HG02981 (cell line): Measurements from ENCODE around the gene BACE2.

ENCODE experiments used
- ATAC-seq: cut with Tn5 transposase; IDR thresholded peaks from one replicate; pipeline ENCODE4 v1.9.1; 2021; ENCODE audit warnings: mild to moderate bottlenecking, moderate library complexity; ENCODE audit not compliant: unreplicated experiment

Gene BACE2

DNA sequence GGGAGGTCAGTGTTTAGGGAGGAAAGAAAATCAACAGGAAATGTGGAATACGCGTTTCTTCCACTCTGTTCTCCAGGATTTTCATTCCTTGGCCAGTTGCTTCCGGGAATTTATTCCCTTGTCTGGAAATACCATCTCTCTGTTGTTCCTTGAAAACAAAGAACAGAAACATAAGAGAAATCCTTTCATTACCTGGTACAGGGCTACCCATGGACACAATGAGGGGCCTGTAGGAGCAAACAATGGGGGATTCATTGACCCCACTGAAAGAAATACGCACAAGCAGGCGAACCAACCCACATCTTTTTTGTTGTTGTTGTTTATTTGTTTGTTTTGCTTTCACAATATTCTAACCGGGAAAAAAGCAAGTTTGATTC, 20.0 kb upstream of the BACE2 start:
- no peak for ATAC-seq

DNA sequence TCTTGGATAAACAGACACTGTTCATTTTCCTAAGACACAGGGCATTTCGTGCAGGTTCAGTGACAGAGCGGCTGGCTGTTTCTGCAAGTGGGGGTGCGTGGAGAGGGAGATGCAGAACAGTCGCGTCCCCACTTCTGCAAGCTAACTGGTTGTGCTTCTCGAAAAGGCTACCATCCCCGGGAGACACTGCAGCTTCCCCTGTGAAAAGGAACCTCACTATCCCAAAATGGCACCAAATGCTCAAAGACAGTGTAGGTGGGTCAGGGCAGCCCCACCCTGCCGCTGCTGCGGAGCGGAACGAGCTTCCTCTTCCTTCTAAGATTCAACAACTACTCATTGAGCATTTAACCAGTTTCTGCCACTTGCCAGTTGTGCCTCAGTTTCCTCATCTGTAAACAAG, 19.2 kb upstream of the BACE2 start:
- ATAC-seq, result no peak

DNA sequence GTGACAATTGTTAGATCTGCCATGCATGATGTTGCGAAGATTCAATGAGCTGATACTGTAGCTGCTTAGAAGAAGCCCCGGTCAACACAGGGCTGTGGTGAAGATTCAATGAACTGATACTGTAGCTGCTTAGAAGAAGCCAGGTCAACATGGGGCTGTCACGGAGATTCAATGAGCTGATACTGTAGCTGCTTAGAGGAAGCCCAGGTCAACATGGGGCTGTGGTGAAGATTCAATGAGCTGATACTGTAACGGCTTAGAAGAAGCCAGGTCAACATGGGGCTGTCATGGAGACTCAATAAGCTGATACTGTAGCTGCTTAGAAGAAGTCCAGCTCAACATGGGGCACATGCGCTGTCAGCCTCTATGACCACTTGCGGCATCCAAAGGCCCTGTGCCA, 18.8 kb upstream of the BACE2 start:
- ATAC-seq, result no peak

DNA sequence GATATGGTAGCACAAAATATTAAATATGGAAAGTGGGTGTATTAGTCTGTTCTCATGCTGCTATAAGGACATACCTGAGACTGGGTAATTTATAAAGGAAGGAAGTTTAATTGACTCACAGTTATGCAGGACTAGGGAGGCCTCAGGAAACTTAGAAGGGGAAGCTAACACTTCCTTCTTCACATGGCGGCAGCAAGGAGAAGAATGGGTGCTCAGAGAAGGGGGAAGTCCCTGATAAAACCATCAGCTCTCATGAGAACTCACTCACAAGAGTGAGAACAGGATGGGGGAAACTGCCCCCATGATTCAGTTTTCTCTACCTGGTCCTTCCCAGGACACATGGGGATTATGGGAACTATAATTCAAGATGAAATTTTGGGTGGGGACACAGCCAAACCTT, 15.8 kb upstream of the BACE2 start:
- ATAC-seq, result no peak

DNA sequence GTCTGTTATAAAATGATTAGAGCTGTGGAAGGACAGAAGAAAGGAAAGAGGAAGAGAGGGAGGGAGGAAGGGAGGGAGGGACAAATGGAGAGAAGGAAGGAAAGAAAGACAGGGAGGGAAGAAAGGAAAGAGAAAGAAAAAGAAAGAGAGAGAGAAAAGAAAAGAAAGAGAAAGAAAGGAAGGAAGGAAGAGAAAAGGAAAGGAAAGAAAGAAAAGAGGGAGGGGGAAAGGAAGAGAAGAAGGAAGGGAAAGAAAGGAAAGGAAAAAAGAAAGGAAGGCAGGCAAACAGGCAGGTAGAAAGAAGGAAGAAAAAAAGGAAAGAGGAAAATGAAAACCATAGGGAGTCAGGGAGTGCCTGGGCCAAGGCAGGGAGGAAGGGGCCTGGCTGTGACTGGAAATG, 14.5 kb upstream of the BACE2 start:
- ATAC-seq, result no peak

DNA sequence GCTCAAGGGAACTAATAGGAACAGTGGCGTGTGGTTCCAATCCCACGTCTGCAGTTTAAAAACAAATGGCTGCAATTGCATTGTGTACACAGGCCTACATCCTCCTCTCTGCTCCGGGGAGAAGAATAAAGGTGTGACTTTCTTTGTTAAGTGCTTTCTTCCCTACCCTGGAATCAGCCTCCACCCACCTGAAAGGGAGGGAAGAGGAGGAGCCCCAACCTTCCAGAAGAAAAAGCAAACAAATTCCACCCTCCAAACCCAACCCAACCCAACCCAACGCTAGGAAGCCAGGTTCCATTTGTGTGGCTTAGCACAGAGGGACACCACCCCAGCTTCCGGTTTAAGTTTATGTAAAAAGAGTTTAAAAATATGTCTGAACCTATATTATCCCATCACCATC, 11.8 kb upstream of the BACE2 start:
- ATAC-seq, result no peak

DNA sequence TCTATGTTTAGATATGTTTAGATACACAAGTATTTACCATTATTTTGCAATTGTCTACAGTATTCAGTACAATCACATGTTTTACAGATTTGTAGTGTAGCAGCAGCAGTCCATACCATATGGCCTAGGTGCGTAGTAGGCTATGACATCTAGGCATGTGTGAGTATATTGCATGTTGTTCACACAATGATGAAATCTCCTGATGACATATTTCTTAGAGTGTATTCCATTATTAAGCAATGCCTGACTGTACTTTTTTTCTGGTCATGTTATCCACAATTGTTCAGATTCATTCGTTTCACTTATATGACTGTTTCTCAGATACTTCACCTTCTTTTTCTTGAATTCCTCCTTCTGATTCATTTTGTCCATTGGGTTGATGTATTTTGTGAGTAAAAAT, 9.9 kb upstream of the BACE2 start:
- no peak for ATAC-seq

DNA sequence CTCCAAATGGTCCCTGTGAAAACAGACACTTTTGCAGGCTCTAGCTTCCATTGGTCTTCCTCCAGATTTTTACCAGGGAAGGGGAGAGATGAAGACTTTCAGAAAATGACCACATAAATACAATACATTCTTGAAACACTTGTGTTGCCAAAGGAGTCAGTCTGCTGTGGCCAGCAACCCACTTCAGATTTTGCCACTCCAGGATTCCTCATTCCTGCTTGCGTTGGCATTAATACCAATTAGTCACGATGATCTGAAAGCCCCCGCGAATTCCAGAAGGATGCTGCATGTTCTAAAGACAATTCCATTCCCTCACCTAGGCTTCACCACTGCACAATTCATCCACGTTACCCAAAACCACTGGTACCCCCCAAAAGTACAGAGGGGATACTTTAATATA, 7.9 kb upstream of the BACE2 start:
- ATAC-seq, result no peak

DNA sequence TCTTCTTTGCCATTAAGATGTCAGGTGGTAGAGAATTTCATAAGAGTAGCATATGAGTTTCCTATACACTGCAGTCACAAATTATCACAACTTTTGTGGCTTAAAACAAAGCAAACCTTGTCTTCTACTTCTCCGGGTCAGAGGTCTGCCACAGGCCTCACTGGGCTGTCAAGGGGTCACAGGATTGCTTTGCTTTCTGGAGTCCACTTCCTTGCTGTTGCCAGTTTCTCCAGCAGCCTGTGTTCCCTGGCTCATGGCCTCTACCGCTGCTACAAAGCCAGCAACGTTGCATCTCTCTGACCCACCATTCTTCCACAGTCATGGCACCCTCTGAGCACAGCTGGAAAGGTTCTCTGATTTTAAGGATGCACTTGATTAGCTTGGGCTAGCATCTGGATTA, 6.5 kb upstream of the BACE2 start:
- ATAC-seq, result no peak

DNA sequence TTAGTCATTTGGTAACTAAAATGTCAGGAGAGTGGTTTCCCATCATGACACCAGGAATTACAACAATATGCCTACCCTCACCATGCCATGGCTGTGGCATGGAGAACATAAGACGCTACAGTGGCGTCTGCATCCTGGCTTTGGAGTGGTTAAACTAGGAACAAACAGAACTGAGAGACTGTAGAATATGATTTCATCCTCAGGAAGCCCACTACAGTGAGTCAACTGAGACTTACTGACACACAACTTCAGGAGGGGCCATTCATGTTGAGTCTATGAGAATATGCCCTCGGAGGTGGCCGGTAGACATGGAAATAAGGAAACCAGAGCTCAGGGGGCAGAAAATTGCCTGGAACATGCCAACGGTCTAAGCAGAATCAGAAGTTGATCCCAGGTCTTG, 5.9 kb upstream of the BACE2 start:
- ATAC-seq, result no peak

DNA sequence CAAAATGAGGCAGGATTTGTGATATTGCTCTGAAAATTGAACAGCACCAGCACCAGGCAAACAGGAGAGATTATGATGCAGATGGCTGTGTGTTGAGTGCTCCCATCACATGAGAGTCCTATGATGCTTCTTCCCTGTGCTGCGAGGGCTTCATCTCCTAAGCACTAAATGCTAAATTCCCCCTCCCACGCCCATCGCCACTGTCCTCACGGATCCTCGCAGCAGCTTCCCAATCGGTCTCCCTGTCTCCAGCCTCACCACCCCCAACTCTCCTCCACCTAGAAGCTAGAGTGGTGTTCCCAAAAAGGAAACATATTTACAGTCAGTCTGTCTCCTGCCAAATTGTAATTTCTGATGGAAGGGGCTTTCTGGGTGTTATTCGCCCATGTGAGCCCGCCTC, 4.9 kb upstream of the BACE2 start:
- ATAC-seq, result no peak

DNA sequence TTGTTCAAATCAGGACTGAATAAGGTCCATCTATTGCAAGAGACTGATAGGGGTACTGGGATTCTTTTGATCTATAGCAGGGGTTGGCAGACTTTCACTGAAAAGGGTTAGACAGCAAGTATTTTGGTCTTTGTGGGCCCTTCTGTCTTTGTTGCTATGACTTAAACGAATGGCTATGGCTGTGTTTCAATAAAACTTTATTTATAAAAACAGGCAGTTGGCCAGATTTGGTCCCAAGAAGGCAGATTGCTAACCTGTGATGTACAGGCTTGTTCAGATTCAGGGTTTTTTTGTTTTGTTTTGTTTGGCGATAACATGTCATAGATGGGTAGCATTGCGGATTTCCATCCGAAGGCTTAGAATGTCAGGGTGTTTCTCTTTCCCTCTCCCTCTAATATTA, 3.9 kb upstream of the BACE2 start:
- ATAC-seq, result no peak

DNA sequence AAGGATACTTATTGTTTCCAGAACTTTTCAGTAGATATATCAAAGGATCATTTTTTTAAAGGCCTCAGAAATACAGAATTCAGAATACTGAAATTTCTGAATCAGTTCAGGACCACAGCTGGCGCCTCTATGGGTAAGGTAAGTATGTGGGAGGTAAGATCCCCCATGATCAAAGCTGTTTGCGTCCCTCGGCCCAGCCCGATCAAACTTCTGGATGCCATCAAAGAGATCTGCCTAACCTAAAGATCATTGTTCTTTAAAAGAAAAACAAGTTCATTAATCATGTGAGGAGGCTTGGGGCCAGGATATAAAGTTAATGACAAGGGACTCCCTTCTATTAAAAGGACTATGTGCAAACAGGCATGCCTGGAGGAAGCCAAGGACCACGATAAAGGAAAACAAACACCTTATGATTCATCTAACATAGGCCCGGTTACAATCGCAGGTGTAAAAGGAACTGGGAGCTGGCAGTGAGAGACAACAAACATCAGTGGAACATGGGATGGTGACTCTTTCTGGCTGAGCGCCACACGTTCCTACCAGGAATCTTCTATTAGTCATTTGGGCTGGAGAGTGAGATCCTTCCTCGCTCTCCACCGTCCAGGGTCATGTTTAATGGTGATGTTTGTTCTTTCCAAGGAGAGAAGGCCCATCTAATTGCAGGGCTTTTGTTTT, 2.8 kb upstream of the BACE2 start:
- ATAC-seq, result no peak

DNA sequence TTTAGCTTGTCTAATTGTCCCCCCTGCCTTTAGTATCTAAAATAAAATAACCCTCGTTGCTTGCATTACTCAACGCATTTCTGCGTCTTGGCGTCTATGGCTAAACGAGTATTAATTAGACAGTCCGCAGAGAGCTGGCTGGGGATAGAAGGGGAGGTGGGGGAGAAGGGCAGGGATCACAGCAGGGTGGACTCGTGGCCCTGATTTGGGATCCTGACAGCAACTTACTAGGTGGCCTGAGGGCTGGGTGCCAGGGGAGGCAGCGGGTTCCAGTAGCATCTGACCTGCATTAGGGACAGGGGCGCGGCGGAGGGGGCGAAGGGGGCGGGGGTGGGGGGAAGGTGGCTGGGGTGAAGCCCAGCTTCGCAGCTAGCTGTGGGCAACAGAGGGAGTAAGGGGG, 1.1 kb upstream of the BACE2 start:
- ATAC-seq, result no peak

DNA sequence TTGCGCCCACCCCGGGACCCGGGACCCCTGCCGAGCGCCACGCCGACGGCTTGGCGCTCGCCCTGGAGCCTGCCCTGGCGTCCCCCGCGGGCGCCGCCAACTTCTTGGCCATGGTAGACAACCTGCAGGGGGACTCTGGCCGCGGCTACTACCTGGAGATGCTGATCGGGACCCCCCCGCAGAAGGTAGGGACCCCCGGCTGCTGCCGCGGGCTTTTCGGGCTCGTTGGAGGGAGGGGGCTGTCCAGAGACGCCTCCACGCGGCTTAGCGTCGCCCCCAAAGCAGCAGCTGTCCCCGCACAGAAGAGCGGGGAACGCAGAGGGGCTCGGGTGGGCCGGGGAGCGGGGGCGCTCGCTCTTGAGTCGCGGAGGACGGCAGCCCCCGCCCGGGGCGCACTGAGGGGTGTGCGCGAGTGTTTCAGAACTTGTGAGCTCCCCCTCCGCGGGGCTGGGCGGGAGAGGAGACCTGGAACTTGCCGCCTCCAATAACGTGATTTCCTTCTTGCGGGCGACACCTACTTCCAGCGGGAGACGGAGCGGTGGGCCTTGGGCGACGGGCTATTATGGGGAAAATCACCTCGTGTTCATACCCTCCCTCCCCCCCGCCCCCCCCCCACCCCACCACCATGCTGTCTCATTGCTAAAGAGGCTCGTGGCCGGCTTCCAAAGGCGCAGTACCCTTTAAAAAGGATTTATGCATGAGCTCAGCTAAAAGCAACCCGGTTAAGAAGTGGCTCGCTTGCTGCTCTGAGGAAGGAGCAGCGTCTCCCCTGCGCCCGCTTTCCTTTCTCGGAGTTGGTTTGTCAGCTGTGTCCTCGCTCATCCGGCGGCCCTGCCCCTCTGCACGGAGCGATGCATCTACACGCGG, 664 bp downstream of the BACE2 start:
- no peak for ATAC-seq

DNA sequence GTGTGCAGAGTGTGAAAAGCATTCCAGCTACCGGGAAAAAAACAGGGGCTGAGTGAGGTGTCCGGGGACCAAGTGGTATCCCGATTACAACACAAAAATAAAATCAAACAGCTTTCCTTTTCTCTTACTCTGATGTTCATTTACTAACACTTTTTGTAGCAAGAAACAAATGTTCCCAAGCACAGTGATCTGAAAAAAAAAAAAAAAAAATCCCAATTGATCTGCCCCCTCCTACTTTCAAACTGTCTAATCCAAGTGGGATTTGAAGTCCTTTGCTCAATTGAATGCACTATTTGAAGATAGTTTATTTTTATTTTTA, 1.3 kb downstream of the BACE2 start:
- no peak for ATAC-seq

DNA sequence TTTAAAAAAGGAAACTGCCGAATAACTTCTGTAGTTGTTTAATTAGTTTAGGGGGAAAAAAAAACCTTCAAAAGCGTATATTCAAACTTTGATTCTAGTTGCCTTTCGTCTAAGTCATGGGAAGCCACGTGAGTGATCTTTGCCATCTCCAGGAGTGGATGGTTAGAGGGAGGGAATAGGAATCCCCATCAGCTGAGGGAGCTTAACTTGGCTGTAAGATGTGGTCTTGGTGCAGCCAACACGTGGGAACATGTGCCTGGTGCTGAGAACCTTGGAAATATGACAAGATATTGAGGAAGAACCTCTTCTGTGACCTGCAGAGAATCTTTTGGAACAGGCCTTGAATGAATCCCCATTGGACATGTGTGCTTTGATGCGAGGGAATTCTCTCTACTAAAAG, 1.7 kb downstream of the BACE2 start:
- ATAC-seq, result no peak

DNA sequence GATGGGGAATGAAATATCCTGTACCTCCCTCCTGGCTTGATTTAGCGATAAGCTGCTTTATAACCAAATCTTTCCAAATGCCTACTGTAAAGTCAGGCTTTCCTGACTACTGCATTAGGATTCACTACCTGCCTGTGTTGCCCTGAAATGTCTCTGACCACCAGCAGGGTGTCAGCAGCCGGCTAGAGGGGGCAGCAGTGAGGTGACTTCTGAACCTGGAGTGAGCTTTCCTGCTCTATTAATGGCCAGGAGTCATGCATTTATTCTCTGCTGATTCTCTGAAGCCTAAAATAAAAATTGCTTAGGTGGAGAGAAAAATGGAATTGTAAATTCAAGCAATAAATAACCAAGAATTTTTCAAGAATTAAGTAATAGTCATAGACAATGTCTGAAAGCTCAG, 2.5 kb downstream of the BACE2 start:
- ATAC-seq, result no peak

DNA sequence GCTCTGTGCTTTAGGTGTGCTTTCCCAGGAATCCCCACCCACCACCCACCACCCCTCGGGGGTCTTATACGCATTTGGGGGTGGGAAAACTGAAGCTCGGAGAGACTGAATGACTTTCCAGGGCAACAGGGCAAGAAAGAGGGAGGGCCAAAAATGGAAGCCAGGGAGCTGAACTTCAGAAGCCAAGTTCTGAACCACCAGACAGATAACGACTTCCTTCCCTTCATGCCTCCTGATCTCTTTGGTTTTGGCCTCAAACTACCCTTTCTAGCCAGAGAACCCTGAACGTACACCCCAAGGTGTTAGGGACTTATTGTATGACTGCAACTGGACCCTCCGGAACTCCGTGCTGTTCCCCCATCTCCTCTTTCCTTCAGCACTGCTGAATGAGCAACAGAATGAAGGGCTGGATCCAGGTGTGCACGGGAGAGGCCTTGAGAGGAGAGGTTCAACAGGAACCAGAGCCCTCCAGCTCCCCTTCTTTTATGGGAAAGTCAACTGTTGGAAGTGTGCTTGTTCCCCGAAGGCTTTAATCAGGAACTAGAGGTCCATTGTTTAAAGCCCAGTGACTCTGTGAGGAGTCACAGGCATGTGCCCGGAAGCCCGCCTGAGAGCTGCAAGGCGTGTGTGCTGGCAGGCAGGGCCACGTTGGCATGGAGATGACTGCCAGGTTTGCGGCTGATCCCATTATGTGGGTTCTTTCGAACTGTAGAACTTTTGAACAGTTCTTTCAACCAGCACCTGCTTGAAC, 3.1 kb downstream of the BACE2 start:
- ATAC-seq, result no peak

DNA sequence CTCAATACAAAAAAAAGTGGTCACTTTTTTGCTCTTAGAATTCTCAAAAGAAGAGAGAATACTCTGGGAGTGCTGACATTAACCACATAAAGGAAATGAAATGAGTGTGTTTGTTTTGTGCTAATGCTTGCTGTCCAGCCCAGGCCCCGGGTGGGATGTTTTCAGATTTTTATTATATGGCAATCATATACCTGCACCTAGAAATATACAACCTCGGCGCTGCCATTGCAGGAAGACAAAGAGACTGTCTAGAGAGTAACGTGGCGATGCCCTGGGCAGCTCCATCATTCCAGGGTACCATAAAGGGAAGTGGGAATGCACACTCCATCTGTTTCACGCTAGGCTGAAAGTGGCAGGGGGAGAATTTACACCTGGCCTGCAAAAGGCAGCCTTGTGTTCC, 7.1 kb downstream of the BACE2 start:
- ATAC-seq, result no peak

DNA sequence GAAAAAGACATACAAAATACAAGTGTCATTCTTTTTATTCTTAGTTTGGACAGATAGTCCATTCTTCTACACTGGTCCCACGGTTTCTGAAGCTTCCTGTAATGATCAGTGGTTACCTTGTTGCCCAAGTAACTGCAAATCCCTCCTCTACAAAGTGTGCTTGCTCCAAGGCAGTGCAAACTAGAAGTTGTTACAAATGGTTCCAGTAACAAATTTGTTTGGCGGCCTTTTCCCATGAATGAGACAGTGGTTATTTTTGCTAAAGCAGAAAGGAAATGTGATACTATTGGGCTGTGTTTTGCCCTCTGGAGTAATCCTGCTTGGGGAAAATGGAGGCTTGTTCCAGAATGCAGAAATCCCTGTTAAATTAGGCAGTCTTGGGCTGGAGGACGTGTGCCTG, 8.9 kb downstream of the BACE2 start:
- no peak for ATAC-seq

DNA sequence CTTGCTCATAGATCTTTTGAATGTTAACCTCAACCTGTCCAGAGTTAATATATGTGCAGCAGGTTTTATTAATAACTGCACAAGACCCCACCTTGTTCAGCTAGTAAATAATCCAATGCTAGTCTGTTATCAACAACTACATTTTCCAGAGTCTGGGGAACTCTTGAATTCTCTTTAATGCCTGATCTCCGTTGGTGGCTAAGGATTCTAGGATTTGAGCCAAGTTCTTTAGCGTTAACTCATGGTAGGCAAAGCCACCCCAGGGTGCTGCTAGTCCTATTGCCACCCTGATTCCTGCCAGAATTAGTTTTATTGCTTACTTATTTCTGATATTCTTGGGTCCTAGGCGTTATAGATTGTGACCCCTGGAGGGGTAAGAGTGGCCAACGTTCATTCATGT, 12.8 kb downstream of the BACE2 start:
- ATAC-seq, result no peak
